ENCODE results near the gene DIO3.

DNA sequence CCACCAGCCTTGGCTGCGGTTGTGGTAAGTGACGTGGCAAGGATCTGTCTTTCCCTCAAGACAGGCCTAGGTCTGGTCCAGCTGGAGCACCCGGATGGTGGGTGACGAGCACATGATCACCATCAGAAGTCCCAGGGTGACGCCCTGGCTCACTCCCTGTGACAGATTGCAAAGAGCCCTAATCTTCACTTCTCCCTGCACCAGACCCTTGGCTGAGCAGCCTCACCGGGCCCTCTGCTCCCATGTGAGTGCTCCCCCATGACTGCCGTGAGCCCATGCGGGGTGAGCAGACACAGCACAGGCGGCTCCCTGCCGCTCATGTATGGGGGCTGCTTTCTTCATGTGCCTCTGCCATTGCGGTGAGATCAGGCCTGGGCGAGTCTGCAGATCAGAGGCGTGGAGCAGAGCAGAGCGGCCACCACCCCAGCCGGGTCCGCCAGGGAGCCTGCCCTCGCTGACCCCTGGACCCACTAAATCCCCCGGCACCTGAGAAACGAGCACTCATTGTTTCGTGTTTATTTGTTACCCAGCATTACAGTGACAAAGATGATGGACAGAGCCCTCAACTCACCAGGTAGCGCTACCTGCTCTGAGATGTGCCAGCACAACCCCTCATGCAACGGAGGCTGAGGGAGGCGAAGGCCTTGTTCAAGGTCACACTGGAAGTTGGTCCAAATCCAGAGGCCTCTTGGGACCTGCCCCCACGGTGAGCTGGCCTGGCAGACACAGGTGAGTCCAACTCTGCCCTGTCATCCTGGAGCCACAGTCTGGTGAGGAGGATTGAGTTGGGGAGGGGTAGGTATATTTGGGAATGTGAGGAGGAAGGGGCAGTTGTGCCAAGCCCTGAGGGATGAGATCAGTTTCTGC, 9.3 kb upstream of the DIO3 start:
- no peak for TF ChIP-seq POLR2AphosphoS5 (IDR thresholded peaks at IDR 0.05)
- TF ChIP-seq, protein P1, sequence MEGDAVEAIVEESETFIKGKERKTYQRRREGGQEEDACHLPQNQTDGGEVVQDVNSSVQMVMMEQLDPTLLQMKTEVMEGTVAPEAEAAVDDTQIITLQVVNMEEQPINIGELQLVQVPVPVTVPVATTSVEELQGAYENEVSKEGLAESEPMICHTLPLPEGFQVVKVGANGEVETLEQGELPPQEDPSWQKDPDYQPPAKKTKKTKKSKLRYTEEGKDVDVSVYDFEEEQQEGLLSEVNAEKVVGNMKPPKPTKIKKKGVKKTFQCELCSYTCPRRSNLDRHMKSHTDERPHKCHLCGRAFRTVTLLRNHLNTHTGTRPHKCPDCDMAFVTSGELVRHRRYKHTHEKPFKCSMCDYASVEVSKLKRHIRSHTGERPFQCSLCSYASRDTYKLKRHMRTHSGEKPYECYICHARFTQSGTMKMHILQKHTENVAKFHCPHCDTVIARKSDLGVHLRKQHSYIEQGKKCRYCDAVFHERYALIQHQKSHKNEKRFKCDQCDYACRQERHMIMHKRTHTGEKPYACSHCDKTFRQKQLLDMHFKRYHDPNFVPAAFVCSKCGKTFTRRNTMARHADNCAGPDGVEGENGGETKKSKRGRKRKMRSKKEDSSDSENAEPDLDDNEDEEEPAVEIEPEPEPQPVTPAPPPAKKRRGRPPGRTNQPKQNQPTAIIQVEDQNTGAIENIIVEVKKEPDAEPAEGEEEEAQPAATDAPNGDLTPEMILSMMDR (IDR thresholded peaks at IDR 0.05; ENCODE audit: poor library complexity, severe bottlenecking), result no peak
- TF ChIP-seq EP300 (conservative IDR thresholded peaks at IDR 0.05; ENCODE audit: poor library complexity, severe bottlenecking), result no peak
- no peak for TF ChIP-seq EZH2 (IDR thresholded peaks at IDR 0.05; ENCODE audit: borderline replicate concordance, insufficient read depth, low read length, poor library complexity, severe bottlenecking)
- TF ChIP-seq SMC3 (conservative IDR thresholded peaks at IDR 0.05; ENCODE audit: poor library complexity), result no peak

Data from neural cell (in vitro differentiated cells).